Measurements from ENCODE around the gene CGB7. TPM values are rescaled to one million over a fixed set of nuclear protein-coding genes. Genes with fewer than 3 reads are reported as not detected.

Gene CGB7
- total and polyA plus RNA-seq, 10 of the 15 experiments (the other 5 are each of a cell fraction or from before 2014, with no cell fraction given) = 0.06 TPM; not detected in 9

DNA sequence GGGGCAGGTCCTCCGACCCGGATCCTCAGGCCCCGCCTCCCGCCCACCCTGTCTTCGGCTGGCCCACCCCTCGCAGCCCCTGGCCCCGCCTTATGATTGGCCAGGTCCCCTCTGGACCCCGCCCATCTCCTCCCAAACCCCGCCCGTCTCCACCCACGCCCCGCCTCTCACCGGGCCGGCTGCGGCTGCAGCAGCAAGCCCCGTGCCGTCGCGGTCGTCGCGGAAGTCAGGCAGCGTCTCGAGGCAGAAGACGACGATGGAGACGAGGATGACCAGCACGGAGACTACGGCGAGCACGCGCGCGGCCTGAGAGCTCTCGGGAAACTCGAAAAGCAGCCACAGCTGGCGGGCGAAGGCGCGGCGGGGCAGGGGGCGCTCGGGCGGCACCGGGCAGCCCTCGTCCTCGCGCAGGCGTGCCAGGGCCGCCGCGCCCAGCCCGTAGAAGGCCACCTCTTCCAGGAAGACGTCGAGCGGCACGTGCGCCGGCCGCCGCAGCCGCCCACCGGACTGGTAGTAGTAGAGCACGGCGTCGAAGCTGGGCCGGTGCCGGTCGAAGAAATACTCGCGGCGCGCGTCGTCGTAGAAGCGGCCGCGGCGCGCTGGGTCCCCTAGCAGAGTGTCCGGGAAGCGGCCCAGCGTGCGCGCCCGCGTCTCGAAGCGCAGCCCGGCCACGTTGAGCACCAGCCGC, 14.5 kb upstream of the CGB7 start:
- Histone ChIP-seq H3K9ac (ENCODE audit: control insufficient read depth, insufficient read depth, low read length) (no peak overlapping the region), H4K20me1 (ENCODE audit: control insufficient read depth, insufficient read depth) (no peaks in the 10 kb centered on the region), H3K4me1 (ENCODE audit: control insufficient read depth, insufficient read depth, low read length) (no peaks in the 10 kb centered on the region), H3K9me3 (replicated peaks; ENCODE audit: control insufficient read depth, insufficient read depth, low read length) (no peaks in the 10 kb centered on the region; the same call in 2 of the 3 replicates), H3K27ac (ENCODE audit: control insufficient read depth, insufficient read depth) (no peak overlapping the region), H3K79me2 (ENCODE audit: control insufficient read depth, insufficient read depth, low read length) (no peaks in the 10 kb centered on the region), H3K4me2 (ENCODE audit: control insufficient read depth, insufficient read depth) (no peak overlapping the region), H2AFZ (ENCODE audit: control insufficient read depth, low read depth, low read length) (no peak overlapping the region), H3K27me3 (replicated peaks in 1 of 2; ENCODE audit: control insufficient read depth in 2 of 2, insufficient read depth in 2 of 2, low read length in 1 of 2) (peaks cover 0 to 4% of the 10 kb centered on the region in 2 experiments; a peak in 3 of 4 replicates), H3K4me3 (no peak overlapping the region), H3K36me3 (ENCODE audit: control insufficient read depth in 2 of 2, insufficient read depth in 2 of 2, low read length in 1 of 2) (no peaks in the 10 kb centered on the region)
- DNase-seq (ENCODE audit: low read depth, low spot score) (no peak), FAIRE-seq (no peak), ATAC-seq (no peak)
- intact Hi-C loops (cut with micrococcal nuclease; ENCODE audit: unreplicated experiment) (no loop called here), in situ Hi-C loops (cut with MboI) (no loop called here)
- ChIA-PET CTCF (no interaction called here), POLR2A (interaction anchor here (0.6 kb wide), 1 partner anchor 78 kb away, joined by 3 read pairs; the partner anchor contains the start of gene RUVBL2), RAD21 (ENCODE audit: unreplicated experiment) (no interaction called here), SMC1A (ENCODE audit: uncharacterized antibody, unreplicated experiment) (no interaction called here)
- no peak for TF ChIP-seq MTA3 (IDR thresholded peaks at IDR 0.05; ENCODE audit: borderline replicate concordance, low read length)
- TF ChIP-seq, protein P1, sequence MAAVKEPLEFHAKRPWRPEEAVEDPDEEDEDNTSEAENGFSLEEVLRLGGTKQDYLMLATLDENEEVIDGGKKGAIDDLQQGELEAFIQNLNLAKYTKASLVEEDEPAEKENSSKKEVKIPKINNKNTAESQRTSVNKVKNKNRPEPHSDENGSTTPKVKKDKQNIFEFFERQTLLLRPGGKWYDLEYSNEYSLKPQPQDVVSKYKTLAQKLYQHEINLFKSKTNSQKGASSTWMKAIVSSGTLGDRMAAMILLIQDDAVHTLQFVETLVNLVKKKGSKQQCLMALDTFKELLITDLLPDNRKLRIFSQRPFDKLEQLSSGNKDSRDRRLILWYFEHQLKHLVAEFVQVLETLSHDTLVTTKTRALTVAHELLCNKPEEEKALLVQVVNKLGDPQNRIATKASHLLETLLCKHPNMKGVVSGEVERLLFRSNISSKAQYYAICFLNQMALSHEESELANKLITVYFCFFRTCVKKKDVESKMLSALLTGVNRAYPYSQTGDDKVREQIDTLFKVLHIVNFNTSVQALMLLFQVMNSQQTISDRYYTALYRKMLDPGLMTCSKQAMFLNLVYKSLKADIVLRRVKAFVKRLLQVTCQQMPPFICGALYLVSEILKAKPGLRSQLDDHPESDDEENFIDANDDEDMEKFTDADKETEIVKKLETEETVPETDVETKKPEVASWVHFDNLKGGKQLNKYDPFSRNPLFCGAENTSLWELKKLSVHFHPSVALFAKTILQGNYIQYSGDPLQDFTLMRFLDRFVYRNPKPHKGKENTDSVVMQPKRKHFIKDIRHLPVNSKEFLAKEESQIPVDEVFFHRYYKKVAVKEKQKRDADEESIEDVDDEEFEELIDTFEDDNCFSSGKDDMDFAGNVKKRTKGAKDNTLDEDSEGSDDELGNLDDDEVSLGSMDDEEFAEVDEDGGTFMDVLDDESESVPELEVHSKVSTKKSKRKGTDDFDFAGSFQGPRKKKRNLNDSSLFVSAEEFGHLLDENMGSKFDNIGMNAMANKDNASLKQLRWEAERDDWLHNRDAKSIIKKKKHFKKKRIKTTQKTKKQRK (IDR thresholded peaks at IDR 0.05; ENCODE audit: low read depth, low read length) = no peak
- TF ChIP-seq, protein P2, sequence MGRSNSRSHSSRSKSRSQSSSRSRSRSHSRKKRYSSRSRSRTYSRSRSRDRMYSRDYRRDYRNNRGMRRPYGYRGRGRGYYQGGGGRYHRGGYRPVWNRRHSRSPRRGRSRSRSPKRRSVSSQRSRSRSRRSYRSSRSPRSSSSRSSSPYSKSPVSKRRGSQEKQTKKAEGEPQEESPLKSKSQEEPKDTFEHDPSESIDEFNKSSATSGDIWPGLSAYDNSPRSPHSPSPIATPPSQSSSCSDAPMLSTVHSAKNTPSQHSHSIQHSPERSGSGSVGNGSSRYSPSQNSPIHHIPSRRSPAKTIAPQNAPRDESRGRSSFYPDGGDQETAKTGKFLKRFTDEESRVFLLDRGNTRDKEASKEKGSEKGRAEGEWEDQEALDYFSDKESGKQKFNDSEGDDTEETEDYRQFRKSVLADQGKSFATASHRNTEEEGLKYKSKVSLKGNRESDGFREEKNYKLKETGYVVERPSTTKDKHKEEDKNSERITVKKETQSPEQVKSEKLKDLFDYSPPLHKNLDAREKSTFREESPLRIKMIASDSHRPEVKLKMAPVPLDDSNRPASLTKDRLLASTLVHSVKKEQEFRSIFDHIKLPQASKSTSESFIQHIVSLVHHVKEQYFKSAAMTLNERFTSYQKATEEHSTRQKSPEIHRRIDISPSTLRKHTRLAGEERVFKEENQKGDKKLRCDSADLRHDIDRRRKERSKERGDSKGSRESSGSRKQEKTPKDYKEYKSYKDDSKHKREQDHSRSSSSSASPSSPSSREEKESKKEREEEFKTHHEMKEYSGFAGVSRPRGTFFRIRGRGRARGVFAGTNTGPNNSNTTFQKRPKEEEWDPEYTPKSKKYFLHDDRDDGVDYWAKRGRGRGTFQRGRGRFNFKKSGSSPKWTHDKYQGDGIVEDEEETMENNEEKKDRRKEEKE (IDR thresholded peaks at IDR 0.05) = no peak
- no peak for TF ChIP-seq HDGF (IDR thresholded peaks at IDR 0.05)
- TF ChIP-seq FOS (IDR thresholded peaks at IDR 0.05; ENCODE audit: borderline replicate concordance, extremely low read depth, insufficient read length) = no peak
- TF ChIP-seq, protein P3, sequence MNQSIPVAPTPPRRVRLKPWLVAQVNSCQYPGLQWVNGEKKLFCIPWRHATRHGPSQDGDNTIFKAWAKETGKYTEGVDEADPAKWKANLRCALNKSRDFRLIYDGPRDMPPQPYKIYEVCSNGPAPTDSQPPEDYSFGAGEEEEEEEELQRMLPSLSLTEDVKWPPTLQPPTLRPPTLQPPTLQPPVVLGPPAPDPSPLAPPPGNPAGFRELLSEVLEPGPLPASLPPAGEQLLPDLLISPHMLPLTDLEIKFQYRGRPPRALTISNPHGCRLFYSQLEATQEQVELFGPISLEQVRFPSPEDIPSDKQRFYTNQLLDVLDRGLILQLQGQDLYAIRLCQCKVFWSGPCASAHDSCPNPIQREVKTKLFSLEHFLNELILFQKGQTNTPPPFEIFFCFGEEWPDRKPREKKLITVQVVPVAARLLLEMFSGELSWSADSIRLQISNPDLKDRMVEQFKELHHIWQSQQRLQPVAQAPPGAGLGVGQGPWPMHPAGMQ (IDR thresholded peaks at IDR 0.05; ENCODE audit: borderline replicate concordance) = no peak
- TF ChIP-seq RAD51 (IDR thresholded peaks at IDR 0.05) = no peak
- TF ChIP-seq HDAC2 (IDR thresholded peaks at IDR 0.05) = no peak
- BruUV-seq (replicated peaks) = no TSS peak
- WGBS (ENCODE audit: insufficient coverage, insufficient replicate concordance, low lambda C conversion rate, missing lambda C conversion rate) = 61% methylated on average over 60 of the region's 93 CpGs

Data from GM12878 (cell line).